SK-N-SH (cell line): ENCODE measurements around the gene ZNF775. TPM values are rescaled to one million over a fixed set of nuclear protein-coding genes. Genes with fewer than 3 reads are reported as not detected.

Experiments used
- CTCF ChIA-PET: fragments of 300-600, 350-600 bp; formaldehyde crosslinking; extraction: SDS; loops from one replicate; lab custom pipeline; 2021; lab: Yijun Ruan, JAX
- POLR2A ChIA-PET: fragments of 350-600 bp; sonication (Branson Sonifier 250); formaldehyde crosslinking; extraction: SDS; loops from one replicate; lab custom pipeline; 2020; ENCODE audit warnings: antibody characterized with exemption, inconsistent platforms; lab: Yijun Ruan, JAX
- DNase-seq: peaks from one replicate; pipeline ENCODE4 v3.0.0; 2012
- H2AFZ ChIP-seq: fragments of 200-600 bp; sonication (generic); 2 replicates; pipeline ENCODE4 v1.8.1; 2016; ENCODE audit warnings: antibody characterized with exemption, mild to moderate bottlenecking, low read depth
- H3F3A ChIP-seq: fragments of 200-600 bp; sonication (generic); replicated peaks from 2 replicates; pipeline ENCODE3; 2016; ENCODE audit warnings: antibody characterized with exemption, mild to moderate bottlenecking; ENCODE audit not compliant: insufficient read depth
- H3K27ac ChIP-seq, 2 experiments: fragments of 200-500 bp in 1 of 2; fragments of 200-600 bp in 1 of 2; sonication (Bioruptor generic) in 1 of 2; sonication (generic), shearing (Covaris generic) in 1 of 2; 2 replicates each; pipeline versions ENCODE4 v1.5.1 to v1.6.1; 2014 to 2016; ENCODE audit warnings: low read depth in 2 of 2, inconsistent platforms in 1 of 2, low read length in 1 of 2, mild to moderate bottlenecking in 1 of 2, mixed read lengths in 1 of 2
- H3K27me3 ChIP-seq: fragments of 200-600 bp; sonication (generic), shearing (Covaris generic); 2 replicates; pipeline ENCODE4 v1.6.1; 2016; ENCODE audit warnings: mixed run types; ENCODE audit not compliant: insufficient read depth
- H3K36me3 ChIP-seq, 2 experiments: fragments of 200-500 bp in 1 of 2; fragments of 200-600 bp in 1 of 2; sonication (Bioruptor generic) in 1 of 2; sonication (generic) in 1 of 2; replicated peaks in 1 of 2; 2 replicates each; pipeline versions ENCODE3 to v1.5.1; 2014 to 2016; ENCODE audit warnings: low read length in 1 of 2, mild to moderate bottlenecking in 1 of 2; ENCODE audit not compliant: insufficient read depth in 2 of 2, control insufficient read depth in 1 of 2
- H3K4me1 ChIP-seq, 2 experiments: fragments of 200-500 bp in 1 of 2; fragments of 200-600 bp in 1 of 2; sonication (Bioruptor generic) in 1 of 2; sonication (generic), shearing (Covaris generic) in 1 of 2; 2 replicates each; pipeline versions ENCODE4 v1.5.1 to v1.6.1; 2014 to 2016; ENCODE audit warnings: low read depth in 1 of 2, low read length in 1 of 2, mixed run types in 1 of 2; ENCODE audit not compliant: insufficient read depth in 2 of 2, control insufficient read depth in 1 of 2
- H3K4me2 ChIP-seq: fragments of 200-600 bp; sonication (generic), shearing (Covaris generic); 2 replicates; pipeline ENCODE4 v1.6.1; 2017; ENCODE audit warnings: mixed run types
- H3K4me3 ChIP-seq, 2 experiments: fragments of 200-500 bp in 1 of 2; fragments of 200-600 bp in 1 of 2; sonication (Bioruptor generic) in 1 of 2; sonication (generic), shearing (Covaris generic) in 1 of 2; 2 replicates each; pipeline versions ENCODE4 v1.5.1 to v1.8.1; 2014 to 2016; ENCODE audit warnings: low read depth in 2 of 2, inconsistent platforms in 1 of 2, low read length in 1 of 2, mild to moderate bottlenecking in 1 of 2, mixed read lengths in 1 of 2, moderate library complexity in 1 of 2
- H3K79me2 ChIP-seq: fragments of 200-600 bp; sonication (generic); 2 replicates; pipeline ENCODE4 v1.8.1; 2017; ENCODE audit warnings: mild to moderate bottlenecking; ENCODE audit not compliant: insufficient read depth
- H3K9ac ChIP-seq: fragments of 200-600 bp; sonication (generic); 2 replicates; pipeline ENCODE4 v1.6.1; 2017; ENCODE audit warnings: mixed run types
- H3K9me2 ChIP-seq: fragments of 200-600 bp; sonication (generic); 2 replicates; pipeline ENCODE4 v1.6.1; 2017; ENCODE audit warnings: mixed run types
- H3K9me3 ChIP-seq: fragments of 200-600 bp; sonication (generic); 2 replicates; pipeline ENCODE4 v1.6.1; 2017; ENCODE audit warnings: mixed run types, mild to moderate bottlenecking, moderate library complexity
- H4K20me1 ChIP-seq: fragments of 200-600 bp; sonication (generic); 2 replicates; pipeline ENCODE4 v1.6.1; 2017; ENCODE audit warnings: mild to moderate bottlenecking, mixed run types; ENCODE audit not compliant: insufficient read depth
- EP300 ChIP-seq, 2 experiments: IDR thresholded peaks; 2 replicates each; pipeline versions ENCODE4 v1.4.0 to v1.6.1; 2012; ENCODE audit warnings: borderline replicate concordance in 1 of 2, low read depth in 1 of 2, low read length in 1 of 2
- FOXJ3 ChIP-seq: sonication (generic); formaldehyde crosslinking; IDR thresholded peaks from 2 replicates; pipeline ENCODE4 v1.5.1; 2020; ENCODE audit warnings: mild to moderate bottlenecking, missing genetic modification reagents
- FOXM1 ChIP-seq: IDR thresholded peaks from 2 replicates; pipeline ENCODE4 v1.4.0; 2012; ENCODE audit warnings: low read depth, mild to moderate bottlenecking
- GABPA ChIP-seq: IDR thresholded peaks from 2 replicates; pipeline ENCODE4 v1.4.0; 2012; ENCODE audit warnings: low read depth, mild to moderate bottlenecking
- MEF2A ChIP-seq: IDR thresholded peaks from 2 replicates; pipeline ENCODE4 v1.4.0; 2012; ENCODE audit warnings: low read depth, borderline replicate concordance
- POLR2AphosphoS5 ChIP-seq: IDR thresholded peaks from 2 replicates; pipeline ENCODE4 v1.6.1; 2012; ENCODE audit warnings: low read depth, low read length
- RAD21 ChIP-seq: IDR thresholded peaks from 2 replicates; pipeline ENCODE4 v1.6.1; 2012; ENCODE audit warnings: mild to moderate bottlenecking, low read length
- SIN3A ChIP-seq: IDR thresholded peaks from 2 replicates; pipeline ENCODE4 v1.6.1; 2012; ENCODE audit warnings: low read depth, mild to moderate bottlenecking, low read length, moderate library complexity, borderline replicate concordance
- TEAD4 ChIP-seq: IDR thresholded peaks from 2 replicates; pipeline ENCODE4 v1.4.0; 2012; ENCODE audit warnings: mild to moderate bottlenecking, borderline replicate concordance; ENCODE audit not compliant: insufficient read depth
- YY1 ChIP-seq: IDR thresholded peaks from 2 replicates; pipeline ENCODE4 v1.4.0; 2012; ENCODE audit warnings: low read depth, mild to moderate bottlenecking
- WGBS: methylation state at CpG from one replicate; pipeline ENCODE4 v1.1.6; 2017; ENCODE audit warnings: low lambda C conversion rate; 5-methylcytosine and 5-hydroxymethylcytosine counted together
- polyA plus RNA-seq, 3 experiments: library from polyadenylated mRNA; depleted of rRNA; stranded (reverse); fragments of >200 nt; gene quantifications; 2 replicates each; pipeline ENCODE4 v1.2.3, GENCODE V29; 2012
- TF ChIP-seq, protein P1 (sequence below): IDR thresholded peaks from 2 replicates; pipeline ENCODE4 v1.6.1; 2012; ENCODE audit warnings: mild to moderate bottlenecking, low read depth, low read length, moderate library complexity
- TF ChIP-seq, protein P2 (sequence below): IDR thresholded peaks from 2 replicates; pipeline ENCODE4; 2012
- TF ChIP-seq, protein P3 (sequence below): IDR thresholded peaks from 2 replicates; pipeline ENCODE4 v1.4.0; 2012; ENCODE audit warnings: low read depth, borderline replicate concordance
- TF ChIP-seq, protein P4 (sequence below): IDR thresholded peaks from 2 replicates; pipeline ENCODE4 v1.4.0; 2012; ENCODE audit warnings: low read depth, borderline replicate concordance

The ZNF775 gene
- polyA plus RNA-seq, 1 of the 3 experiments (the other 2 are of a cell fraction), result 5.0 TPM

DNA sequence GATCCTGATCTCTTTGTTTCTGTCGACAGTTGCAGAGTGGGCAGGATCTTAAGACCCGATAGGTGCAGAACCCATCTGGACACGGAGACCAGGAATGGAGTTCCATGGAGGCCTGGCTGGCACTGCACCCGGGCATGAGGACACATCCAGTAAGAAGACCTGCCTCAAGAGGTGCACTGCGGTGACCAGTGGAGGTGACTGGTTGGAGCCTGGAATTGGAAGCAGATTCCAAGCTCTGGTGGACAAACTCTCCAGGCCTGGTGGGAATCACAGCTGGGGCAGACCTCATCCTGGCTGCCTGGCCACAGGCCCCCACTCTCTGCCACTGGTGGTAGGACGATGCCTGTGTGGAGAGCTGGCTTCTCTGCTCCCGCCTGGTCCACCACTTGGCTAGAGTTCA is 31.0 kb downstream of the ZNF775 start:
- TF ChIP-seq RAD21 (no peak), SIN3A (no peak), YY1 (no peak), EP300 (IDR thresholded peaks at IDR 0.05; ENCODE audit: borderline replicate concordance in 1 of 2, low read depth in 1 of 2, low read length in 1 of 2) (no peak), POLR2AphosphoS5 (no peak), FOXM1 (no peak), TEAD4 (no peak), GABPA (no peak), MEF2A (no peak), FOXJ3 (no peak)
- TF ChIP-seq, protein P1, sequence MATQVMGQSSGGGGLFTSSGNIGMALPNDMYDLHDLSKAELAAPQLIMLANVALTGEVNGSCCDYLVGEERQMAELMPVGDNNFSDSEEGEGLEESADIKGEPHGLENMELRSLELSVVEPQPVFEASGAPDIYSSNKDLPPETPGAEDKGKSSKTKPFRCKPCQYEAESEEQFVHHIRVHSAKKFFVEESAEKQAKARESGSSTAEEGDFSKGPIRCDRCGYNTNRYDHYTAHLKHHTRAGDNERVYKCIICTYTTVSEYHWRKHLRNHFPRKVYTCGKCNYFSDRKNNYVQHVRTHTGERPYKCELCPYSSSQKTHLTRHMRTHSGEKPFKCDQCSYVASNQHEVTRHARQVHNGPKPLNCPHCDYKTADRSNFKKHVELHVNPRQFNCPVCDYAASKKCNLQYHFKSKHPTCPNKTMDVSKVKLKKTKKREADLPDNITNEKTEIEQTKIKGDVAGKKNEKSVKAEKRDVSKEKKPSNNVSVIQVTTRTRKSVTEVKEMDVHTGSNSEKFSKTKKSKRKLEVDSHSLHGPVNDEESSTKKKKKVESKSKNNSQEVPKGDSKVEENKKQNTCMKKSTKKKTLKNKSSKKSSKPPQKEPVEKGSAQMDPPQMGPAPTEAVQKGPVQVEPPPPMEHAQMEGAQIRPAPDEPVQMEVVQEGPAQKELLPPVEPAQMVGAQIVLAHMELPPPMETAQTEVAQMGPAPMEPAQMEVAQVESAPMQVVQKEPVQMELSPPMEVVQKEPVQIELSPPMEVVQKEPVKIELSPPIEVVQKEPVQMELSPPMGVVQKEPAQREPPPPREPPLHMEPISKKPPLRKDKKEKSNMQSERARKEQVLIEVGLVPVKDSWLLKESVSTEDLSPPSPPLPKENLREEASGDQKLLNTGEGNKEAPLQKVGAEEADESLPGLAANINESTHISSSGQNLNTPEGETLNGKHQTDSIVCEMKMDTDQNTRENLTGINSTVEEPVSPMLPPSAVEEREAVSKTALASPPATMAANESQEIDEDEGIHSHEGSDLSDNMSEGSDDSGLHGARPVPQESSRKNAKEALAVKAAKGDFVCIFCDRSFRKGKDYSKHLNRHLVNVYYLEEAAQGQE, result no peak
- TF ChIP-seq, protein P2, sequence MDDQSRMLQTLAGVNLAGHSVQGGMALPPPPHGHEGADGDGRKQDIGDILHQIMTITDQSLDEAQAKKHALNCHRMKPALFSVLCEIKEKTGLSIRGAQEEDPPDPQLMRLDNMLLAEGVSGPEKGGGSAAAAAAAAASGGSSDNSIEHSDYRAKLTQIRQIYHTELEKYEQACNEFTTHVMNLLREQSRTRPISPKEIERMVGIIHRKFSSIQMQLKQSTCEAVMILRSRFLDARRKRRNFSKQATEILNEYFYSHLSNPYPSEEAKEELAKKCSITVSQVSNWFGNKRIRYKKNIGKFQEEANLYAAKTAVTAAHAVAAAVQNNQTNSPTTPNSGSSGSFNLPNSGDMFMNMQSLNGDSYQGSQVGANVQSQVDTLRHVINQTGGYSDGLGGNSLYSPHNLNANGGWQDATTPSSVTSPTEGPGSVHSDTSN, result no peak
- TF ChIP-seq, protein P3, sequence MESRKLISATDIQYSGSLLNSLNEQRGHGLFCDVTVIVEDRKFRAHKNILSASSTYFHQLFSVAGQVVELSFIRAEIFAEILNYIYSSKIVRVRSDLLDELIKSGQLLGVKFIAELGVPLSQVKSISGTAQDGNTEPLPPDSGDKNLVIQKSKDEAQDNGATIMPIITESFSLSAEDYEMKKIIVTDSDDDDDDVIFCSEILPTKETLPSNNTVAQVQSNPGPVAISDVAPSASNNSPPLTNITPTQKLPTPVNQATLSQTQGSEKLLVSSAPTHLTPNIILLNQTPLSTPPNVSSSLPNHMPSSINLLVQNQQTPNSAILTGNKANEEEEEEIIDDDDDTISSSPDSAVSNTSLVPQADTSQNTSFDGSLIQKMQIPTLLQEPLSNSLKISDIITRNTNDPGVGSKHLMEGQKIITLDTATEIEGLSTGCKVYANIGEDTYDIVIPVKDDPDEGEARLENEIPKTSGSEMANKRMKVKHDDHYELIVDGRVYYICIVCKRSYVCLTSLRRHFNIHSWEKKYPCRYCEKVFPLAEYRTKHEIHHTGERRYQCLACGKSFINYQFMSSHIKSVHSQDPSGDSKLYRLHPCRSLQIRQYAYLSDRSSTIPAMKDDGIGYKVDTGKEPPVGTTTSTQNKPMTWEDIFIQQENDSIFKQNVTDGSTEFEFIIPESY, result no peak
- TF ChIP-seq, protein P4, sequence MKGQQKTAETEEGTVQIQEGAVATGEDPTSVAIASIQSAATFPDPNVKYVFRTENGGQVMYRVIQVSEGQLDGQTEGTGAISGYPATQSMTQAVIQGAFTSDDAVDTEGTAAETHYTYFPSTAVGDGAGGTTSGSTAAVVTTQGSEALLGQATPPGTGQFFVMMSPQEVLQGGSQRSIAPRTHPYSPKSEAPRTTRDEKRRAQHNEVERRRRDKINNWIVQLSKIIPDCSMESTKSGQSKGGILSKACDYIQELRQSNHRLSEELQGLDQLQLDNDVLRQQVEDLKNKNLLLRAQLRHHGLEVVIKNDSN, result no peak
- ChIA-PET CTCF (interaction anchor here (1.1 to 2.8 kb wide), 3 partner anchors 9 to 42 kb away, joined by 3 to 19 read pairs (median 6); no protein-coding TSS in a partner anchor), POLR2A (interaction anchor here (0.9 to 1.5 kb wide), 2 partner anchors 18 to 87 kb away, joined by 3 read pairs; partner anchors contain the start of genes ACTR3C and LRRC61)

More for the DNA sequence above, 31.0 kb downstream of the ZNF775 start:
- no peak for DNase-seq
- Histone ChIP-seq H3K4me1 (peaks cover 0 to 8% of the 10 kb centered on the region in 2 experiments; a peak in 1 of 4 replicates), H3K36me3 (peaks cover 0 to 6% of the 10 kb centered on the region in 2 experiments), H3K27ac (no peak overlapping the region), H3K9me2 (no peaks in the 10 kb centered on the region), H3K9me3 (no peaks in the 10 kb centered on the region), H3K9ac (no peak overlapping the region), H3K79me2 (no peaks in the 10 kb centered on the region), H3K4me2 (no peak overlapping the region), H3K4me3 (no peak overlapping the region), H2AFZ (no peak overlapping the region), H3K27me3 (no peaks in the 10 kb centered on the region), H4K20me1 (no peaks in the 10 kb centered on the region), H3F3A (no peaks in the 10 kb centered on the region)
- 87% methylated on average over 6 of the region's 7 CpGs for WGBS
